GM21529 (cell line): ENCODE measurements around the gene KCNA10.
"Not testable (repeated sequence)": the region's sequence is repeated elsewhere in the genome, so short reads cannot be mapped to it uniquely, and the experiment has no call there.

Experiments used
- ATAC-seq: cut with Tn5 transposase; IDR thresholded peaks from one replicate; pipeline ENCODE4 v1.9.1; 2021; ENCODE audit not compliant: unreplicated experiment

KCNA10 gene

GRCh38 chr1:110538075-110538474, 19.1 kb upstream of the KCNA10 start:
- ATAC-seq, result no peak

DNA sequence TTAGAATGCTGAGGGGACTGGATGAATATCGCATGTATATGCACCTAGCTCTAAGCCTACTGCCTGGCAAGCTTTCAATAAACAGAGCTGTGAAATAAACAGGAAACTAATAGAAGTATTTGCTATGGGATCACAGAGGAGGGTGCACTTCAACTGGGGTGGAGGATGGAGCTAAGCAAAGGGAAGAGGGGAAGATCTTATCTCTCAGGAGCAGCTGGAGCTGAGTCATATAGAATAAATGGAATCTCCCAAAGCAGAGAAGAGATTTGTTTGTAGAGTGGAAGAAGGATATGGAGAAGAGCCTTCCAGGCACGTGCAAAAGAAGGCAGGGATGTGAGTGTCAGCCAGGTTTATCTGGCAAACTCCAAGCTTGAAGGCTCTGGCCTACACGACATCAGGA, 17.0 kb upstream of the KCNA10 start:
- no peak for ATAC-seq

DNA sequence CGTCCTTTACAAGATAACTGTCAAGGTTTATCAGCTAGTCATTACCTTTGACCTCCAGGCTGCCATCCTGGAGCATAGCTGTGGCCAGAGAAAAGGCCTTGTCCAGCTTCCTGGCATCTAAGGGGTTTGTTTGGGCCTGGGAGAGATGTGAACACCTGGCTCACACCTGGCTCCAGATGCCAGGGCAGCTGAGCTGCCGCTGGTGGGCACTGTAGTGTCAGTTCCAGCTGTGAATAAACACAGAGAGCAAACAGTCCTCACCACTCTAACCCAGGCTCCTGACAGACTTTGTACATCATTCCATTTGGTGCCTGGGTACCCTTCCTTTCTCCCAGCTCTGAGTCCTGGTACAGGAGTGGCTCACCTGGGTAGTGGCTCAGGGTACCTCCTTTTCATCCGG, 14.3 kb upstream of the KCNA10 start:
- no peak for ATAC-seq

GRCh38 chr1:110529011-110529410, 10.0 kb upstream of the KCNA10 start:
- no peak for ATAC-seq

DNA sequence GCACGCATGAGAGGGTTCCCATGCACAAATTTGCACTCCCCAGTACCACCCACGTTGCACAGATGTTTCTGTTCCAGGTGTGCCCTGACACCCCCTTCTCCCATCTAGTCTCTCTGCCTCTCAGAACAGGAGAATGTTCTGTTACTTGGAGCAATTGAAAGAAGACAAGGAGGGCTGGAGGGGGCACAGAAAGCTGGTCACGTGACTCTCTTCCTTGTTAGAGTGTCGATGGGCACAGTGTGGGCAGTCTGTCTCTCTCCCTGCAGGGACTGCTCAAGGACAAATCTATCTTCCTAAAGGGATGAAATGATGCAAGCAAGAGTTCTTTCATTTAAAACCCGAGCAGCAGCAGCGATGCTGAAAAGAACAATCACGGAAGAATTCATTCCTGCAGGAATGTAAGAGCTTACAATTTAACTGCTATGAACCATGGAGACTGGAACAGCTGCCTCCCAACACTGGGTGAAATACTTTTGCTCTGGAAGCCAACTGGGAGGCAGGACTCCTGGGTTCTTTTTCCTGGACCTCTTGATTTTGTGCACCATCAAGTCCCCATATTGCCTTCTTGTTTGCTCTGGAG, 7.3 kb upstream of the KCNA10 start:
- ATAC-seq, result no peak

DNA sequence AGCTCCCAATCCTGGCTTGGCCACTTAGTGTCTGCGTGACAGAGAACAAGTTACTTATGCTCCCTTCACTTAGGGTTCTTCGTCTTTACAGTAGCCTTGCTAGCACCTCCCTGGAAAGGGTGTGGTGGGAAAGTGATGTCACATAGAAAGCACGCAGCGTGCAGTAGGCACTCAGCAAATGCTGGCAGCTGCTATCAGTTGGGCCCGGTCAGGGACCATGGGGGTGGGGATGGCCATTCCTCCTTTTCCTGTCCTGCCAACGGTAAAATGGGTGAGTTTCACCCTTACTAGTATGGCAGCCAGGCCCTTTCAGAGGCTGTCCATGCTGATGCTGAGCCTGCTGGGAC, 6.2 kb upstream of the KCNA10 start:
- ATAC-seq, result no peak

DNA sequence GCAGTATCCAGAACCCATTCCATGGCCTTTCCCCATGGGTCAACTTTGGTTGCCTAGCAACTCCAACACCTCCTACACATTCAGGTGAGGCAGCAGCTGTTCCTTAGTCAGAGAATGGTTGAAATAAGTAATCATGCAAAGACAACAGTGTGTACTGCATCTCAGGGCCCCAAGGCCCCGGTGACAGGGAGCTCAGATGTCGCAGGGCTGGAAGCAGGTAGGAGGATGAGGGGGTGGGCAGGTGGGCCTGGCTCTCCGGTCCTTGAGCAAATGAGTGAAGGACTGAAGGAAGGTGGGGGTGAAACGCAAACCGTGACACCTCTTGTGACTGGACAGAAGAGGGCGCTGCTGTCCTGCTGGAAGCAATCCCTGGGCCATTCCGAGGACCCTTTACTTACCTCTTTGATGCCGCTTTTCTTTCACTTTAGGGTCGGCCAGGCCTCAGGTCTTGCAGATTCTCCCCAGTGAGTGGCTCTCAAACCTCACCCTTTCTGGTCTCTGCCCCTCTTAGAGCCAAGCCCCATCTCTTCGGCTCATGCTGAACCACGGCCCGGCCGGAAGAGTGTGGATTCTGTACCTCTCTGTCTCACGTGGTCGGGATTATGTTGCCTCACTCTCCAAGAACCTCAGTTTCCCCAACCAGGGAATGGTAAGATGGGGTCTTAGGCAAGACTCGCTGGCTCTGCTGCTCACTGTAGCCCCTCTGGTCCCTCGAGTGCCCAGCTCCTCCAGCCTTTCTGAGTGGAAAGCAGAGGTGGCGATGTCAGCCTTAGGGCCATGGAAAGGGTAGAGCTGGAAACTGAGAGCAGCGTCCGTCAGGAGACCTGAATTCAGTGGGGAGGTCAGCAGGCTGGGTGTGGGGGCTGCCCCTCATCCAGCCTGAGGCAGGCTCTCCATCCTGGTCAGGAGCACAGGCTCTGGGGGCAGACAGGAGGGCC, 5.6 kb upstream of the KCNA10 start:
- no peak for ATAC-seq

DNA sequence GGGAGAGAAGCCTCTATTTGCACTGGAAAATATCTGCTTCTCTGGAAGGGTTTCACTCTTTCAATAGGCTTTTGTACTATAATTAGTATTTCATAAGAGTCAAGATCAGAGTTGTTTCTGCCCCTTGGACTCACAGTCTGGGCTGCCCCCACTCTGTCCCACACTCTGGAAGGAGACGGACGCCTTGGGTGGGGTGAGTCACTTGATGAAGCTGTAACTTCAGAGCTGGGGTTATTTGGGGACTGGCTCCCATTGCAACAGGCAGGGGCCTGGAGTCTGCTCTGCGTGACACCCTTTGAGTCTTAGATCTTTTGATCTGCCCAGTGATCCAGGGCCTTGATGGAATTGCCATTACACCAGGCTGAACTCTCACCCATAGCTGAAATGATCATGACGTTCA, 4.0 kb upstream of the KCNA10 start:
- no peak for ATAC-seq

GRCh38 chr1:110522560-110522959, 3.6 kb upstream of the KCNA10 start:
- no peak for ATAC-seq

DNA sequence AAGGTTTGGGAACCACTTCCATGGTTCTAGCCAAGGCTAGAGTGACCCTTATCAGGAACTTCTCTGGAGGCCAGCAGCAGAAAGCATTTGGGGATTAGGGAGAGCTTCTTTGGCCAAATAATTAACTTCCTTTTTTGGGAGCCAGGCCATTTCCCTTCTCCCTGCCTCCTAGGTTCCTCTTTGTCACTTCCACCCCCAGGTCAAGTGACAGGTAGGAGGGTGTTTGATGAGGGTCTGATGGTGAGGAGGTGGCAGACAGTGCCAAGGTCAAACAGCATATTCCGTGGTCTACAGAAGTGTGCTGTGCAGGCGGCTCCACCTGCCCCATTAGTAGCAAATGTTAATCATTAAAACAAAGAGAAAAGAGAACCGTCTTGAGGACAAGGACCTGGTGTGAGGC, 1.9 kb upstream of the KCNA10 start:
- no peak for ATAC-seq

DNA sequence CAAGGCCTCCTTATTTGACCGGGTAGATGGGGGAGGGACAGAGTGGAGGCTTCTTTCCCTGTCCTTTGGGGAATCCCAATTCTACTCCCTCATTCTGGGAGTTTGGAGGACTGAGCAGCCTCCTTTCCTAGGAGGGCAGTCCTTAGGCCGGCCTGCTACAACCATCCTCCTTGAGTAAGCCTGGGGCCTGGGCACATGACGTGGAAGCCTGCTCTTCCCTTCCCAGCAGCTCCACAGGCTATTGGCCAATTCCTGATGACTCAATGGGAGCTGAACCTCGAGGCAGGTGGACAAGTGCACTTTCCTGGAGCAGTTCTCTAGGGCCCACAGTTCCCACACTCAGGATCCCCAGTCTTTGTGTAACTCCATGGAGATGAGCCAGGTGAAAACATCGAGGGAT, 3.1 kb downstream of the KCNA10 start:
- no peak for ATAC-seq

- ATAC-seq, result no peak
Observed at GRCh38 chr1:110515041-110515440, 3.9 kb downstream of the KCNA10 start.

DNA sequence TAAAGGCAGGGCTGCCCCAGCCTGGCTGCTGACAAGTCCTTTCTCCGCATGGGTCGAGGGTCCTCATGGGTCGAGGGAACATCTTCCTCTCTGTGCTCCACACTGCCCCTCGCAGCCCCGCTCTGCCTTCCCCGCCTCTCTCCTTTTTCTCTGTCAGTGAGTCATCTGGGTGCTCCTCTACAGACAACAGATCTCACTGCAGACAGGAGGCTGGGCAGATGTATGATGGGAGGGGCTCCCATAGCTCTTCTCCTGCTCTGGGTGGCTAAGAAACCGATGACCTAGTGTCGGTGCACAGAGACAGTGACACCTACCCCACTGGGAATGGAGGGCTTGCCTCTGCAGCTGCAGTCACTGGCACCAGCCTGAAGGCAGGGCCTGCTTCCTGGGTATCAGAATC, 5.5 kb downstream of the KCNA10 start:
- ATAC-seq, result no peak

GRCh38 chr1:110511436-110511835, 7.5 kb downstream of the KCNA10 start:
- no peak for ATAC-seq

DNA sequence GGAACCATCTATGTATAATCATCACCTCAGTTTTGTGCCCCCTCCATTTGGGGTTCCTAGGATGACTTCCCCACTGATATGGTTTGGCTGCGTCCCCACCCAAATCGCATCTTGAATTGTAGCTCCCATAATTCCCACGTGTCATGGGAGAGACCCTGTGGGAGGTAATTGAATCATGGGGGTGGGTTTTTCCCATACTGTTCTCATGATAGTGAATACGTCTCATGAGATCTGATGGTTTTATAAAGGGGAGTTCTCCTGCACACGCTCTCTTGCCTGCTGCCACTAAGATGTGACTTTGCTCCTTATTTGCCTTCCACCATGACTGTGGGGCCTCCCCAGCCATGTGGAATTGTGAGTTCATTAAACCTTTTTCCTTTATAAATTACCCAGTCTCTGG, 8.1 kb downstream of the KCNA10 start:
- ATAC-seq, result not testable (repeated sequence)

- no peak for ATAC-seq
Observed at GRCh38 chr1:110509655-110510054, 9.3 kb downstream of the KCNA10 start.

- ATAC-seq, result no peak
Observed at GRCh38 chr1:110508028-110508940, 10.7 kb downstream of the KCNA10 start.

- no peak for ATAC-seq
Observed at GRCh38 chr1:110506541-110506940, 12.4 kb downstream of the KCNA10 start.

GRCh38 chr1:110505596-110505995, 13.4 kb downstream of the KCNA10 start:
- ATAC-seq, result no peak

DNA sequence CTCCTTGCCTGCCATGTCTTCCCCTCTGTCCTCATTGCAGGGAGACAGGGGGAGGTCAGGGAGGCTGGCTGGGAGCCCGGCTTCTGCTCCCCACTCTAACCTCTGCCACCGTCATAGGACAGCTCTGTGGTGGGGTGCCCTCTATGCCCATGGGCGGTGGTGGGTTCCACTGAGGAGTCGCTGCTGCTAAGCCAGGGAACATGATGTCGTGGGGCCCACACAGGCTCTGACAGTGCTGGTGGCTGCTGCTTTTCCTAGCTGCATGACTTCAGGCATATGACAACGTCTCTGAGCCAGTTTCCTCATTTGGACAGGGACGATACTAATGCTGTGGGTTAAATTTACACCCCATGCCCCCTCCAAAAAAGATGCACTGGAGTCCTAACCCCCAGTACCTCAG, 14.7 kb downstream of the KCNA10 start:
- ATAC-seq, result no peak

GRCh38 chr1:110503471-110503870, 15.5 kb downstream of the KCNA10 start:
- ATAC-seq, result no peak
